GM19193 (cell line): ENCODE data around the gene CRY1.

Experiments
- POLR2A ChIP-seq: IDR thresholded peaks from 4 replicates; pipeline ENCODE4 v1.6.1; 2011; ENCODE audit not compliant: insufficient read depth, insufficient read length; ENCODE audit errors: extremely low read depth

The CRY1 gene

GRCh38 chr12:106986625-106987389 lies 106.5 kb downstream of the CRY1 start, which contains the start of gene MTERF2:
Gene MTERF2 (minus strand): TSS chr12:106987146. CDS start chr12:106978714, 8,432 bp downstream.
- peak; percentile 66 for TF ChIP-seq POLR2A

GRCh38 chr12:106986135-106986534 lies 107.2 kb downstream of the CRY1 start:
- no peak for TF ChIP-seq POLR2A

- no peak for TF ChIP-seq POLR2A
These were observed 107.9 kb downstream of the CRY1 start for GRCh38 chr12:106985479-106985878.

- TF ChIP-seq POLR2A, result no peak
These were observed 108.7 kb downstream of the CRY1 start for GRCh38 chr12:106984588-106985137.

GRCh38 chr12:106982229-106982628 lies 111.1 kb downstream of the CRY1 start:
- TF ChIP-seq POLR2A, result no peak

GRCh38 chr12:106981788-106982187 lies 111.6 kb downstream of the CRY1 start:
- TF ChIP-seq POLR2A, result no peak

- TF ChIP-seq POLR2A, result no peak
These were observed 112.4 kb downstream of the CRY1 start for GRCh38 chr12:106980944-106981343.

- no peak for TF ChIP-seq POLR2A
These were observed 115.1 kb downstream of the CRY1 start for GRCh38 chr12:106978035-106978800.

- TF ChIP-seq POLR2A, result no peak
These were observed 116.7 kb downstream of the CRY1 start for GRCh38 chr12:106976668-106977067.

- TF ChIP-seq POLR2A, result no peak
These were observed 117.2 kb downstream of the CRY1 start for GRCh38 chr12:106975993-106976658.

- no peak for TF ChIP-seq POLR2A
These were observed 118.3 kb downstream of the CRY1 start for GRCh38 chr12:106975098-106975497.

GRCh38 chr12:106974511-106974910 lies 118.8 kb downstream of the CRY1 start:
- no peak for TF ChIP-seq POLR2A

GRCh38 chr12:106973545-106973944 lies 119.8 kb downstream of the CRY1 start:
- no peak for TF ChIP-seq POLR2A

- TF ChIP-seq POLR2A, result no peak
These were observed 122.3 kb downstream of the CRY1 start for GRCh38 chr12:106971065-106971464.

- TF ChIP-seq POLR2A, result no peak
These were observed 128.8 kb downstream of the CRY1 start for GRCh38 chr12:106964526-106964925.
